Right lobe of liver (tissue), 6 donors: ENCODE data around the gene KLB. TPM values are rescaled to one million over a fixed set of nuclear protein-coding genes. Genes with fewer than 3 reads are reported as not detected.

Experiments
- ATAC-seq, 4 donors: fragments of 200-7000 bp; cut with Tn5 transposase; one replicate each; pipeline ENCODE4 v1.9.1; 2020; ENCODE audit warnings: mild to moderate bottlenecking in 4 of 4, moderate library complexity in 4 of 4
- DNase-seq, 3 donors: peaks; one replicate each; pipeline ENCODE4 v3.0.0-alpha.2; 2020
- H3K27ac ChIP-seq, 3 donors: fragments of 200-600 bp; one replicate each; pipeline ENCODE4 v1.8.0; 2022
- H3K27me3 ChIP-seq, 2 donors: fragments of 200-600 bp; one replicate each; pipeline ENCODE4 v1.8.0; 2022
- H3K36me3 ChIP-seq, 4 donors: fragments of 200-600 bp; sonication (generic) in 1 of 4; one replicate each; pipeline versions ENCODE4 v1.5.1 to v1.8.0; 2017 to 2022; ENCODE audit warnings: control low read depth in 1 of 4
- H3K4me1 ChIP-seq, 4 donors: fragments of 200-600 bp; sonication (generic) in 1 of 4; one replicate each; pipeline versions ENCODE4 v1.5.1 to v1.8.0; 2017 to 2022; ENCODE audit warnings: control low read depth in 1 of 4
- H3K4me3 ChIP-seq, 3 donors: fragments of 200-600 bp; one replicate each; pipeline ENCODE4 v1.8.0; 2022
- H3K9me3 ChIP-seq, 4 donors: fragments of 200-600 bp; sonication (generic) in 1 of 4; one replicate each; pipeline versions ENCODE4 v1.5.1 to v1.8.0; 2017 to 2022; ENCODE audit warnings: control low read depth in 1 of 4
- POLR2A ChIP-seq: fragments of 450-650 bp; IDR thresholded peaks from one replicate; pipeline ENCODE4 v1.6.1; 2017; ENCODE audit warnings: antibody characterized with exemption, mild to moderate bottlenecking
- WGBS: methylation state at CpG from one replicate; pipeline ENCODE4 v1.1.6; 2018; ENCODE audit warnings: low coverage, low lambda C conversion rate; ENCODE audit not compliant: insufficient coverage; ENCODE audit errors: missing lambda C conversion rate; 5-methylcytosine and 5-hydroxymethylcytosine counted together
- intact Hi-C, 2 donors: fragments of 100-400 bp; cut with DNase I; formaldehyde crosslinking; loops; one replicate each; pipeline versions ENCODE4 v1.11.2 to v1.14.1; 2022
- total RNA-seq, 6 experiments: library from RNA; depleted of rRNA in 2 of 6; stranded (reverse); fragments of >200 nt in 2 of 6; fragmentation: NEBNext Ultra II Directional in 3 of 6; extraction: Animal tissue kit (Norgen Biotek cat#: 25700) in 3 of 6; gene quantifications; one replicate each; pipeline versions ENCODE4 v1.1.0 to v1.2.4, GENCODE V29; 2016 to 2023
- TF ChIP-seq, protein P1 (sequence below), 4 donors: fragments of 200-600 bp in 3 of 4; fragments of 450-650 bp in 1 of 4; IDR thresholded peaks; one replicate each; pipeline versions ENCODE4 v1.5.1 to v1.8.0; 2016 to 2022; ENCODE audit warnings: antibody characterized with exemption in 4 of 4, mild to moderate bottlenecking in 2 of 4
- donor health status: DM: no; HTN: yes; CAD: no.
- donor health status: DM: no; HTN: no; CAD: no.
- donor health status: DM: no; HTN: no; CAD: no.
- donor health status: DM: no; HTN: yes; CAD: no.
- donor health status: DM: no; HTN: yes; CAD: no.

Gene KLB
- total RNA-seq, 6 experiments from 2014 or later: 12.3 to 54.5 (median 17.5) TPM

DNA sequence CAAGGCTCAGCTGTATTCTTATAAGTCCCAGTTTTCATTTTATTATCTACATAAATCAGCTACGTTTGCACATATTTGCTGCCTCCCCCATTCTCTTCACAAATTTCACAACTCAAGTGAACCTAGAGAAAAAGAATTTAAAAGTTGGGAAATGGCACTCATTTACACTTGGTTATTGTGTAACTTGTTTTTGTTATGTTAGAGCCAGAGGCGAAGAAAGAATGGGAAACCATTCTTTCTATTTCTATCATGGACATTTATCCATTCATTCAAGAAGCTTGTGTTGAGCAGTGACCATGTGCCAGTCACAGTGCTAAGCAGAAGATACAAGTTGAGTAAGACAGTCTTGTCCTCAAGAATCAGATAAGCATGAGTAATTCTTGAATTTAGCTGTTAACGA, 65.7 kb downstream of the KLB start:
- 43% methylated on average over 3 of the region's 3 CpGs for WGBS
- H3K9me3 ChIP-seq: no peaks in the 10 kb centered on the region
- H3K27me3 ChIP-seq: no peaks in the 10 kb centered on the region
- no peak for DNase-seq
- H3K4me1 ChIP-seq: peaks cover 0 to 31% (median 9%) of the 10 kb centered on the region in 4 donors
- H3K4me3 ChIP-seq: peak overlapping the region in 1 of 3 donors; percentile 15
- TF ChIP-seq POLR2A: no peak
- TF ChIP-seq, protein P1, sequence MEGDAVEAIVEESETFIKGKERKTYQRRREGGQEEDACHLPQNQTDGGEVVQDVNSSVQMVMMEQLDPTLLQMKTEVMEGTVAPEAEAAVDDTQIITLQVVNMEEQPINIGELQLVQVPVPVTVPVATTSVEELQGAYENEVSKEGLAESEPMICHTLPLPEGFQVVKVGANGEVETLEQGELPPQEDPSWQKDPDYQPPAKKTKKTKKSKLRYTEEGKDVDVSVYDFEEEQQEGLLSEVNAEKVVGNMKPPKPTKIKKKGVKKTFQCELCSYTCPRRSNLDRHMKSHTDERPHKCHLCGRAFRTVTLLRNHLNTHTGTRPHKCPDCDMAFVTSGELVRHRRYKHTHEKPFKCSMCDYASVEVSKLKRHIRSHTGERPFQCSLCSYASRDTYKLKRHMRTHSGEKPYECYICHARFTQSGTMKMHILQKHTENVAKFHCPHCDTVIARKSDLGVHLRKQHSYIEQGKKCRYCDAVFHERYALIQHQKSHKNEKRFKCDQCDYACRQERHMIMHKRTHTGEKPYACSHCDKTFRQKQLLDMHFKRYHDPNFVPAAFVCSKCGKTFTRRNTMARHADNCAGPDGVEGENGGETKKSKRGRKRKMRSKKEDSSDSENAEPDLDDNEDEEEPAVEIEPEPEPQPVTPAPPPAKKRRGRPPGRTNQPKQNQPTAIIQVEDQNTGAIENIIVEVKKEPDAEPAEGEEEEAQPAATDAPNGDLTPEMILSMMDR (IDR thresholded peaks at IDR 0.05): no peak
- no peaks in the 10 kb centered on the region for H3K36me3 ChIP-seq
- ATAC-seq: peak in 3 of 4 donors; percentile 7 to 20 (median 11)
- H3K27ac ChIP-seq: peak overlapping the region in 2 of 3 donors; percentile 42 to 88
- intact Hi-C loops: no loop called here

DNA sequence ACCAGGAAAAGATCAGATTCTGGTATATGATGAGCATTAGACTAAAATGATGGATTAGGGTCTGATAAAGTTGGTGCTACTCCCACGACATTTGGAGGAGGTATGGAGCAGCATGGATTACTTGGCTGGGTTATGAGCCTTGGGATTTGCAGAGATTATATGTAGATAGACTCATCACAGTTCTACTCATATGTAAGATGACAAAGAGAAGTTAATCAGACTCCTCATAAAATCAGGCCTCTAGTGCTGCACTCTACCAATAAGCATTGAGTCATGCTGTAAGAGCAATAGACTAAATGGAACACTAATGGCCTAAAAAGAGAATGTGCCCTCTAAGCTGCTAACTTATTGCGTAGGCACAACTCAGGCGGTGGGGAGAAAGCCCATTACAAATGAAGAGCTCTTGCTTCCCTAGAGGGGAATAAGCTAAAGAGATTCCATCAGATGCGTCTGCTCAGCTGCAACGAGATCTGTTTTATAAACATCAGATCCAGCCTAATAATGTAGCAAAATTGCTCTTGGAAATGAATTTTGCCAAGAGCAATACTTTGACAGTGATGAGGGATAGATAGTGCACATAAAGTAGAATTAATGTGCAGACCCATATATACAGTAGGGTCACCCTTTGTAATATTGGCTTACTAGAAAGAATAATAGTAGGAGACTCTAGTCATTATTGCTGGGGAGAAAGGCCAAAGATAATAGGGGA, 69.6 kb downstream of the KLB start:
- WGBS: 95% methylated on average over 5 of the region's 5 CpGs
- Histone ChIP-seq H3K9me3 (no peaks in the 10 kb centered on the region), H3K27ac (no peak overlapping the region), H3K36me3 (no peaks in the 10 kb centered on the region), H3K4me3 (no peak overlapping the region), H3K4me1 (peaks cover 0 to 14% (median 3%) of the 10 kb centered on the region in 4 donors), H3K27me3 (no peaks in the 10 kb centered on the region)
- intact Hi-C loops: no loop called here
- DNase-seq: no peak
- no peak for ATAC-seq
- TF ChIP-seq, protein P1 (IDR thresholded peaks at IDR 0.05): no peak

DNA sequence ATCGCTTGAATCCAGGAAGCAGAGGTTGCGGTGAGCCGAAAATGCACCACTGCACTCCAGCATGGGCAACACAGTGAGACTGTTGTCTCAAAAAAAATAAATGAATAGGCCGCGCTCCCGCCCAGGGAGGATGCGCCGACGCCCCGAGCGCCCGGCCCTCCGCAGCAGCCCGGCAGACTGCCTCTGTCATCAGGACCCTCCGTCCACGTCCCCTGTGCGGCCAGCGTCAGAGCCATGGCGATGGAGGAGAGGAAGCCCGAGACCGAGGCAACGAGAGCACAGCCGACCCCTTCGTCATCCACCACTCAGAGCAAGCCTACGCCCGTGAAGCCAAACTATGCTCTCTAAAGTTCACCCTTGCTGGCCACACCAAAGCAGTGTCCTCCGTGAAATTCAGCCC, 73.5 kb downstream of the KLB start:
- Histone ChIP-seq H3K9me3 (no peaks in the 10 kb centered on the region), H3K27ac (no peak overlapping the region), H3K4me1 (no peaks in the 10 kb centered on the region), H3K4me3 (no peak overlapping the region), H3K36me3 (no peaks in the 10 kb centered on the region), H3K27me3 (no peaks in the 10 kb centered on the region)
- intact Hi-C loops: no loop called here
- no peak for TF ChIP-seq POLR2A
- TF ChIP-seq, protein P1 (IDR thresholded peaks at IDR 0.05): no peak
- ATAC-seq: peak in 1 of 4 donors; percentile 29
- DNase-seq: no peak
- WGBS: 93% methylated on average over 18 of the region's 27 CpGs

DNA sequence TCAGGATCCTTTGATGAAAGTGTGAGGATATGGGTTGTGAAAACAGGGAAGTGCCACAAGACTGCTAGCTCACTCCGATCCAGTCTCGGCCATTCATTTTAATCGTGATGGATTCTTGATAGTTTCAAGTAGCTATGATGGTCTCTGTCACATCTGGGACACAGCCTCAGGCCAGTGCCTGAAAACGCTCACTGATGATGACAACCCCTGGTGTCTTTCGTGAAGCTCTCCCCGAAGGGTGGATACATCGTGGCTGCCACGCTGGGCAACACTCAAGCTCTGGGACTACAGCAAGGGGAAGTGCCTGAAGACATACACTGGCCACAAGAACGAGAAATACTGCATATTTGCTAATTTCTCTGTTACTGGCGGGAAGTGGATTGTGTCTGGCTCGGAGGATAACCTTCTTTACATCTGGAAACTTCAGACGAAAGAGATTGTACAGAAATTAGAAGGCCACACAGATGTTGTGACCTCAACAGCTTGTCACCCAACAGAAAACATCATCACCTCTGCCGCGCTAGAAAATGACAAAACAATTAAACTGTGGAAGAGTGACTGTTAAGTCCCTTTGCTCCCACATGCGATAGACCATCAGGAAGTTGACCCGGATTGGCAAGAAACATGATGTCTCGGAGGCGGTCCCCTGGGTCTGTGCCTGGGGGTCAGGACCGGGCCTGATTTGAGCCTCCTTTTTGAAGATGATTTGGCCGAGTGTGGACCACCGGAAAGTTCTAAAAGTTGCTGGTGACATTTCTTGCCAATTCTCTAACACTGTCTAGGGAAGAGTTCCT, 74.4 kb downstream of the KLB start:
- Histone ChIP-seq H3K4me1 (no peaks in the 10 kb centered on the region), H3K27me3 (no peaks in the 10 kb centered on the region), H3K4me3 (no peak overlapping the region), H3K9me3 (no peaks in the 10 kb centered on the region), H3K27ac (no peak overlapping the region), H3K36me3 (no peaks in the 10 kb centered on the region)
- DNase-seq (no peak), ATAC-seq (peak; percentile 23 to 67 (median 39))
- no peak for TF ChIP-seq POLR2A
- TF ChIP-seq, protein P1 (IDR thresholded peaks at IDR 0.05): no peak
- 72% methylated on average over 20 of the region's 21 CpGs for WGBS
- intact Hi-C loops: no loop called here
